Panc1 (cell line): ENCODE measurements around the gene GRIK1. TPM values are rescaled to one million over a fixed set of nuclear protein-coding genes. Genes with fewer than 3 reads are reported as not detected.

Experiments
- ATAC-seq: fragments of 200-7000 bp; cut with Tn5 transposase; 2 replicates; pipeline ENCODE4 v1.9.1; 2020; ENCODE audit warnings: mild to moderate bottlenecking, moderate library complexity
- BruUV-seq: library from RNA; stranded (reverse); fragments of 400-500 nt; replicated peaks from 2 replicates; lab custom pipeline; 2021; lab: Mats Ljungman, UMichigan
- CTCF ChIA-PET: fragments of 300-600 bp; sonication (Branson Sonifier 250); formaldehyde crosslinking; loops from one replicate; lab custom pipeline; 2022; ENCODE audit warnings: antibody characterized with exemption; lab: Charles Lee
- POLR2A ChIA-PET: fragments of 300-600 bp; sonication (Branson Sonifier 250); formaldehyde crosslinking; loops from one replicate; lab custom pipeline; 2022; ENCODE audit warnings: antibody characterized with exemption; lab: Charles Lee
- DNase-seq: peaks from one replicate; pipeline ENCODE4 v3.0.0-alpha.2; 2010; ENCODE audit warnings: low read depth, low spot score
- H3K27ac ChIP-seq: 2 replicates; pipeline ENCODE4 v1.5.1; 2011; ENCODE audit warnings: mild to moderate bottlenecking, low read length, inconsistent platforms
- H3K27me3 ChIP-seq: fragments of 200-500 bp; sonication (Bioruptor generic); 2 replicates; pipeline ENCODE4 v1.6.0; 2014; ENCODE audit warnings: low read length, inconsistent platforms; ENCODE audit not compliant: control insufficient read depth, insufficient read depth
- H3K36me3 ChIP-seq: fragments of 200-500 bp; sonication (Bioruptor generic); 2 replicates; pipeline ENCODE4 v1.5.1; 2014; ENCODE audit warnings: inconsistent platforms, mild to moderate bottlenecking, low read length, moderate library complexity; ENCODE audit not compliant: control insufficient read depth, insufficient read depth
- H3K4me1 ChIP-seq: 2 replicates; pipeline ENCODE4 v1.5.1; 2011; ENCODE audit warnings: inconsistent platforms, mild to moderate bottlenecking, low read length, moderate library complexity; ENCODE audit not compliant: control insufficient read depth, insufficient read depth
- H3K4me3 ChIP-seq, 2 experiments: 2 replicates each; pipeline ENCODE4 v1.5.1; 2011 to 2012; ENCODE audit warnings: low read depth in 2 of 2, low read length in 2 of 2, mild to moderate bottlenecking in 2 of 2, inconsistent platforms in 1 of 2, moderate library complexity in 1 of 2
- H3K9me3 ChIP-seq: fragments of 200-500 bp; sonication (Bioruptor generic); 2 replicates; pipeline ENCODE4 v1.5.1; 2014; ENCODE audit warnings: low read depth, mild to moderate bottlenecking, inconsistent platforms, low read length, moderate library complexity; ENCODE audit not compliant: control insufficient read depth, insufficient read depth
- POLR2AphosphoS5 ChIP-seq: IDR thresholded peaks from 2 replicates; pipeline ENCODE4 v1.6.1; 2012; ENCODE audit warnings: mild to moderate bottlenecking, low read depth, low read length, moderate library complexity
- SIN3A ChIP-seq: IDR thresholded peaks from 2 replicates; pipeline ENCODE4 v1.6.1; 2012; ENCODE audit warnings: low read depth, mild to moderate bottlenecking, low read length, moderate library complexity, borderline replicate concordance; ENCODE audit not compliant: insufficient read depth
- TCF7L2 ChIP-seq: IDR thresholded peaks from 2 replicates; pipeline ENCODE4 v1.6.1; 2011; ENCODE audit warnings: mild to moderate bottlenecking, low read depth, low read length, inconsistent platforms
- in situ Hi-C: cut with HindIII; loops from 2 replicates; pipeline ENCODE4 v1.10.0; 2016; ENCODE audit warnings: low sequenced_read_pairs, low pct_unique_long_range_greater_than_20kb
- intact Hi-C: fragments of 100-400 bp; cut with micrococcal nuclease; formaldehyde crosslinking; loops from one replicate; pipeline ENCODE4 v1.10.0; 2022; ENCODE audit not compliant: unreplicated experiment
- total RNA-seq: library from RNA; stranded (reverse); gene quantifications from one replicate; pipeline ENCODE4 v1.2.1, GENCODE V29; 2021; ENCODE audit not compliant: unreplicated experiment
- TF ChIP-seq, protein P1 (sequence below), 2 experiments: IDR thresholded peaks; 2 replicates each; pipeline ENCODE4 v1.6.1; 2011 to 2012; ENCODE audit warnings: low read depth in 2 of 2, control low read depth in 1 of 2, low read length in 1 of 2, mild to moderate bottlenecking in 1 of 2, moderate library complexity in 1 of 2; ENCODE audit not compliant: insufficient read depth in 1 of 2
- TF ChIP-seq, protein P2 (sequence below): fragments of 450-650 bp; IDR thresholded peaks from 2 replicates; pipeline ENCODE4 v1.5.1; 2017; ENCODE audit warnings: mild to moderate bottlenecking

Gene GRIK1
- total RNA-seq, 1 experiment from 2014 or later = not detected

DNA sequence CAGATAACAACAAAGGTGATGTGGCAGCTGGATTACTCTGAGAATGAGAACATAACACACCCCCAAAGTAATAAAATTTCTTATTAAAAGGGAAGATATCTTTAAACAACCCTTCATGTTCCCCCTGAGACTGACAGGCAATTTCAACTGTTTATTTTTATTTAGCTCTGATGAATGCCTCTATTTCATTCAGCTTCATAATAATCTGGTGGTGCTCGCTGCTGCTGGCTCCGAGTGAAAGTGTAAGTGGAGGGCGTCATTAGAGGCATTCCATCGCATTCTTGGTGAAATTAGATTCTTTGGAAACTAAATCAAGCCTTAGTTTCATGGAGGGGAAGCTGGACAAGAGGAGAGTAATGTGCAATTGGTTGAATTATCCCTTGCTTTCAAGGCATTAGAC lies 128.9 kb downstream of the GRIK1 start:
- BruUV-seq = no TSS peak
- Histone ChIP-seq H3K9me3 (no peaks in the 10 kb centered on the region), H3K4me3 (no peak overlapping the region), H3K36me3 (no peaks in the 10 kb centered on the region), H3K27ac (no peak overlapping the region), H3K4me1 (no peaks in the 10 kb centered on the region), H3K27me3 (no peaks in the 10 kb centered on the region)
- ChIA-PET CTCF (interaction anchor here (0.7 kb wide), 1 partner anchor 20 kb away, joined by 3 read pairs; no protein-coding TSS in a partner anchor), POLR2A (no interaction called here)
- in situ Hi-C loops (no loop called here), intact Hi-C loops (no loop called here)
- ATAC-seq = no peak
- DNase-seq = no peak
- TF ChIP-seq POLR2AphosphoS5 (no peak), TCF7L2 (no peak), SIN3A (no peak)
- TF ChIP-seq, protein P1, sequence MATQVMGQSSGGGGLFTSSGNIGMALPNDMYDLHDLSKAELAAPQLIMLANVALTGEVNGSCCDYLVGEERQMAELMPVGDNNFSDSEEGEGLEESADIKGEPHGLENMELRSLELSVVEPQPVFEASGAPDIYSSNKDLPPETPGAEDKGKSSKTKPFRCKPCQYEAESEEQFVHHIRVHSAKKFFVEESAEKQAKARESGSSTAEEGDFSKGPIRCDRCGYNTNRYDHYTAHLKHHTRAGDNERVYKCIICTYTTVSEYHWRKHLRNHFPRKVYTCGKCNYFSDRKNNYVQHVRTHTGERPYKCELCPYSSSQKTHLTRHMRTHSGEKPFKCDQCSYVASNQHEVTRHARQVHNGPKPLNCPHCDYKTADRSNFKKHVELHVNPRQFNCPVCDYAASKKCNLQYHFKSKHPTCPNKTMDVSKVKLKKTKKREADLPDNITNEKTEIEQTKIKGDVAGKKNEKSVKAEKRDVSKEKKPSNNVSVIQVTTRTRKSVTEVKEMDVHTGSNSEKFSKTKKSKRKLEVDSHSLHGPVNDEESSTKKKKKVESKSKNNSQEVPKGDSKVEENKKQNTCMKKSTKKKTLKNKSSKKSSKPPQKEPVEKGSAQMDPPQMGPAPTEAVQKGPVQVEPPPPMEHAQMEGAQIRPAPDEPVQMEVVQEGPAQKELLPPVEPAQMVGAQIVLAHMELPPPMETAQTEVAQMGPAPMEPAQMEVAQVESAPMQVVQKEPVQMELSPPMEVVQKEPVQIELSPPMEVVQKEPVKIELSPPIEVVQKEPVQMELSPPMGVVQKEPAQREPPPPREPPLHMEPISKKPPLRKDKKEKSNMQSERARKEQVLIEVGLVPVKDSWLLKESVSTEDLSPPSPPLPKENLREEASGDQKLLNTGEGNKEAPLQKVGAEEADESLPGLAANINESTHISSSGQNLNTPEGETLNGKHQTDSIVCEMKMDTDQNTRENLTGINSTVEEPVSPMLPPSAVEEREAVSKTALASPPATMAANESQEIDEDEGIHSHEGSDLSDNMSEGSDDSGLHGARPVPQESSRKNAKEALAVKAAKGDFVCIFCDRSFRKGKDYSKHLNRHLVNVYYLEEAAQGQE (IDR thresholded peaks at IDR 0.05; ENCODE audit: insufficient read depth in 1 of 2, low read depth in 2 of 2, low read length in 1 of 2) = no peak
- TF ChIP-seq, protein P2, sequence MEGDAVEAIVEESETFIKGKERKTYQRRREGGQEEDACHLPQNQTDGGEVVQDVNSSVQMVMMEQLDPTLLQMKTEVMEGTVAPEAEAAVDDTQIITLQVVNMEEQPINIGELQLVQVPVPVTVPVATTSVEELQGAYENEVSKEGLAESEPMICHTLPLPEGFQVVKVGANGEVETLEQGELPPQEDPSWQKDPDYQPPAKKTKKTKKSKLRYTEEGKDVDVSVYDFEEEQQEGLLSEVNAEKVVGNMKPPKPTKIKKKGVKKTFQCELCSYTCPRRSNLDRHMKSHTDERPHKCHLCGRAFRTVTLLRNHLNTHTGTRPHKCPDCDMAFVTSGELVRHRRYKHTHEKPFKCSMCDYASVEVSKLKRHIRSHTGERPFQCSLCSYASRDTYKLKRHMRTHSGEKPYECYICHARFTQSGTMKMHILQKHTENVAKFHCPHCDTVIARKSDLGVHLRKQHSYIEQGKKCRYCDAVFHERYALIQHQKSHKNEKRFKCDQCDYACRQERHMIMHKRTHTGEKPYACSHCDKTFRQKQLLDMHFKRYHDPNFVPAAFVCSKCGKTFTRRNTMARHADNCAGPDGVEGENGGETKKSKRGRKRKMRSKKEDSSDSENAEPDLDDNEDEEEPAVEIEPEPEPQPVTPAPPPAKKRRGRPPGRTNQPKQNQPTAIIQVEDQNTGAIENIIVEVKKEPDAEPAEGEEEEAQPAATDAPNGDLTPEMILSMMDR = no peak

DNA sequence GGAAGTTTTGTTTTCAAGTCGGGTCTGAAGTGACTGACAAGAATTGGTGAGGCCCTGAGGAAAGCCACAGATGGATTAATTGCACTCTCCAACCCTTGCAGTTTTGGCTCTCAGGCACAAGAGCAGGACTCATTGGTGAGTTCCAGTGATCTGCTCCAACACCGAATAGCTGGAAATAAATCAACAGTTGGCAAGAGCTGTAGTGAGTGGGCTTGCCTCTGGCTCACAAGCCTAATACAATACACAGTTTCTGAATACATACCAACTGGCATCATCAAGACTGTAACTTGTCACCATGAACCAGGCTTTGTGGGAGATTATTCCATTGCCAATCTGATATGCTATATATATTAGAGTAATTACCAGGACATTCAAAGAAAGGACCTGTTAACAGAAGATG lies 131.6 kb downstream of the GRIK1 start:
- ATAC-seq (no peak), DNase-seq (no peak)
- CTCF ChIA-PET = no interaction called here
- H3K27ac ChIP-seq = no peak overlapping the region
- BruUV-seq = no TSS peak
- no peaks in the 10 kb centered on the region for H3K9me3 ChIP-seq
- POLR2A ChIA-PET = no interaction called here
- H3K36me3 ChIP-seq = no peaks in the 10 kb centered on the region
- in situ Hi-C loops = no loop called here
- intact Hi-C loops = no loop called here
- H3K4me3 ChIP-seq = no peak overlapping the region
- no peaks in the 10 kb centered on the region for H3K27me3 ChIP-seq
- TF ChIP-seq, protein P2 = no peak
- TF ChIP-seq TCF7L2 (no peak), SIN3A (no peak), POLR2AphosphoS5 (no peak)
- TF ChIP-seq, protein P1 (IDR thresholded peaks at IDR 0.05; ENCODE audit: insufficient read depth in 1 of 2, low read depth in 2 of 2, low read length in 1 of 2) = no peak
- no peaks in the 10 kb centered on the region for H3K4me1 ChIP-seq
